Fibroblast of skin of right biceps (primary cell): ENCODE results near the gene GDPD5.

Experiments
- DNase-seq: peaks from one replicate; pipeline ENCODE4 v3.0.0-alpha.2; 2013

GDPD5 gene

DNA sequence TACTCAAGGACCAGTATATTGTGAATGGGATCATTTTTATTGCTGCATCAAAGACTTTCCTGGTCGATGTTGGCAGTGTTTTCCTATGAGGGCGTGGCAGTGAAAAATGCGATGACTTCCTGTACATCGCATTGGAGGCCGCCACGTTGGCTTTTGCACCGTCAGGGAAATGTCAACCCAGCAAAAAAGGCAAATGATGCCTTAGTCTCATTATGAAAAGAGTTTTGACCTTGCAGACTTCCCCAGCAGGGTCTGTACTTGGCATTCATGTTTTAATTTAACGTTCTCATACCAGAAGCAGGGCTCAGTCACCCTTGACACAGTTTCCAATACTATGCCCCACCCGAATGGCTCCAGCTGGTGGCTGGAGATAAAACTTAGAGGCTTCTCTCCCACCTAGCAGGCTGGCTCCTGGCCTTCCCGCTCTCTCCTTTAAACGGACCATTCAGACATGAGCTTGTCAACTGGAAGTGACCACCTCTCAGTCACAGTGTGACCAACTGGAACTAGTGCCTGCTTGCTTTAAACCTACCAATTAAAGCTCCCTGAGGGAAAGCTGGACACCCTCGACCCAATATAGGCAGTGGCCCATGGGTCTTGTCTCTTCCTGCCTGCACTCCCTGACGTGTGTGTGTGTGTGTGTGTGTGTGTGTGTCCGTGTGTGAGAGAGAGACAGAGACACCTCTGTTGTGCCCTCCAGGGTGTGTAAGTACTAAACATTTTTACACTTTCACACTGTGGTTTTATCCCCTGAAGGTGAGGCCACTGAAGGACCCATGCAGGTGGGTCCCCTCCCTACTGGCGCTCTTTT, 8.7 kb upstream of the GDPD5 start:
- no peak for DNase-seq

DNA sequence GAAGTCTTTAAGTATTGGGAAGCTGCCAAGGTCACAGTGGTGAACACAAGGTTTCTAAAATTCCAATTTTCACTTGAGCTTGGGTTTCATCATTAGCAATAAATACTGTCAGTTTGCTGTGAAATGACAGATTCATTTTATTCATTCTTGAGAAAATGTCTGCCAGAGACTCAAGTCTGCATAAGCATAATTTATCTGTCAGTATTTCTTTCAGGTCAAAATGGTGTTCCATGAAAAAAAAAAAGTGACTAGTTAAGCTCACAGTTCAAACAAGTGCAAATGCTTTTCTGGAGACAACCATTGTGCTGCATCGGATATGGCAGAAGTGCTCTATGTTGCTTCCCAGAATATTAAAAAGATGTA, 8.1 kb upstream of the GDPD5 start:
- DNase-seq: no peak

DNA sequence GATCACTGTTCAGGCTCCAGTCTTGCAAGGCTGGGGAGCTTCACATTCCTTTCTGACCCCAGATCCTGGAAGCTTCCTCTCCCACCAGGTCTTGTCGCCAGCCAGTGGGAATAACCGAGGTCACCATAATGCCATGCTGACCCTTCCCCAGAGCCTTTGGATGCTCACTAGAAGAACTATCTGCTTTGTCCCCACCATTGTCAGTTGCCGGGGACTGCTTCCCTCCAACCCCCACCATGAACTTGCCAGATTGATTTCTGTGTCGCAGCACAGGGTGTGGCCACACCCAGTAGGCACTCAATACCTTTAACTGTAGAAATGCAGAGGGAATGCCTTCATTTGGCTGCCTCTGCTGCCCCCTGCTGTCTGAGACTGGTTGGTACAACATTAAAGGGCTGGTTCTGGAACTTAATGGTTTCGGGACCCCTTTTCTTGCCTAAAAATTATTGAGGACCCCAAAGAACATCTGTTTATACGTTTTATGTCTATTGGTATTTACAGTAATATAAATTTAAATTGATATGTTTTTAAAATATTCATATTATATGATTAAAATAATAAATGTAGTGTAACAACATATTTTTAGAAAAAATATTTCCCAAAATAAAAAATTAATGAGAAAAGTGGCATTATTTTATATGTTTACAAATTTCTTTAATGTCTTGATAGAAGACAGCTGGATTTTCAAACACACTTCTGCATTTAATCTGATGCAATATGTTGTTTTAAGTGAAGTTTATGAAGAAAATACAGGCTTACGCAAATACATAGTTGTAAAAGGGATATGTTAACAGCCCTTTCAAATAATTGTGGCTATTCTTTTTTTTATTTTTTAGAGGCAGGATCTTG, 6.7 kb upstream of the GDPD5 start:
- peak; percentile 61 for DNase-seq

DNA sequence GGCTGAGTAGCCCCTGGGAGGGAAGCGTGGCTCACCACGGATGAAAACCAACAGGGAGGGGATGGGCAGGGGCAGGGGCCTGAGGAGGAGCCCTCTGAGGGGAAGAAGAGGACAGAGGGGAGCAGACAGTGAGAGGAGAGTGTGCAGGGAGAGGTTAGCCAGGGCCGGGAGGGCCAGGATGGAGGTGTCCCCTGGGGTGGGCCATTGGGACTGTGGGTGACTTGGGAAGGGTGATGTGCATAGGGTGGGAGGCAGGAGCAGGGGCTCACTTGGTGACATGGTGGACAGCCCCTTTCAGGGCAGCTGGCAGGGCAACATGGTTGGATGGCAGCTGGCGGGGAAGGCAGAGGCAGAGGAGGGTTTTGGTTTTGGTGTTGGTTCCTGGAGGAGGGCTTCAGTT, 5.6 kb upstream of the GDPD5 start:
- DNase-seq: no peak

DNA sequence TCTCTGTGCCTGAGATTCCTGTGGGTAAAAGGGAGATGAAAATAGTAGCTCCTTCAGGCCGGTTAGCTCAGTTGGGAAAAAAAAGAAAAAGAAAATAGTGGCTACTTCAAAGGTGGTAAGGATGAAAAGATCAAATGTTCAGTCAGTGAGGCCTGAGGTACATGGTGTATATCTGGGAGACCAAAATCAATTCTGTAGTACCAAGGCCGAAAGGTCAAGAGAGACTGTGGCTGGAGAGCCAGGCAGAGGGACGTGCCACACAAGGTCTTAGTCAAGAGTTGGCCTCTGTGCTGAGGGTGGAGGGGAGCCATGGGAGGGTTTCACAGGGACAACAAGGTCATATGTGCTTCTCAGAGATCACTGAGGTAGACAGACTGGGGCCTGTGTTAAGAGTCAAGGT, 4.8 kb upstream of the GDPD5 start:
- DNase-seq: no peak

DNA sequence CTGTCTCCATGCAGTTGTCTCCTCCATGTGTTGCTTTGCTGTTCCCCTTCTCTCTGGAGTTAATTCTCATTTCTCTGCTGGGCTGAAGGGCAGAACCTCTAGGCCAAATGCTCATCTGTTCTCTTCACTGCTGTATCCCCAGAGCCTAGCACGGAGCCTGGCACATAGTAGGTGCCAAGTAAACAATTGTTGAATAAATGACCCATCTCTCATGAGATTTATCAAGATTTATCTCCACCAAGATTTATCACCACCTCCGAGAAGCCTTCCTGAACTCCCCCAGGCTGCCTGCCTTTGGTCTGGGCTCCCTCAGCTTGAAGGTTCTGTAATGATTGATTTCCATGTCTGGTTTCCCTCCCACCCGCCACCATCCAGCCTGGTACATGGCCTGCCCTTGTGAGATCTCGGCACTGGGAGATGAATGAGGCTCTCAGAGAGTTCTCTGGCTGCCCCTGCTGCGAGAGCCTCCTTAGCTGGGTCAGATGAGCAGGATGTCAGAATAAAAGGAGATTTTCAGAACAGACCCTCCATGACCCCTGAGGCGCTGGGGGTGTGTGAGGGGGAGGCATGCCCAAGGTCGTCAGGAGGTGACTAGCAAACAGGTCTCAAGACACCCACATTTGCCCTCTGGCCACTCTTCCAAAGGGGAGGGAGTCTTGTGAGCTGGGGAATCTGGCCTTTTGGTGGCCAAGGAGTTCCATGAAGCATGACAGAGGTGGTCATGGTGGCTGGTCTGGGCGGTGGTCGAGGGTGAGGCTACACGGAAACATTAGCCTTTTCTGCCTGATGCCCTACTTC, 2.4 kb upstream of the GDPD5 start:
- no peak for DNase-seq

DNA sequence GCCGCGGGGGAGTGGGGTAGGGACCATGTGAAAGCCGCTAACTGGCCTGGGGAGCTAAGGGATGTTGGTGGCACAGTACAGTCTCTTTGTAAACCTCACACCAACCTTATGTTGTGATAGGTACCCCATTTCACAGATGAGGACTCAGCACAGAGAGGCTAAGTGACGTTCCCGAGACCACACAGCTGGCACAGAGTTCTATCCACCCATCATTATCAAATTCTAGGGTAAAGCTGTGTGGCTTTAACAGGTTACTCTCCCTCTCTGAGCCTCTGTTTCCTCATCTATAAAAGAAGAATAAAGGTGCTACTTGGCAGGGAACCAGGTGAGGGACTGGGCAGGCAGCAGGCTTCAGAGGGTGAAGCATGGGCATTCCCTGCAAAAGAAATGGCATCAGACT, 1.4 kb upstream of the GDPD5 start:
- DNase-seq: no peak

DNA sequence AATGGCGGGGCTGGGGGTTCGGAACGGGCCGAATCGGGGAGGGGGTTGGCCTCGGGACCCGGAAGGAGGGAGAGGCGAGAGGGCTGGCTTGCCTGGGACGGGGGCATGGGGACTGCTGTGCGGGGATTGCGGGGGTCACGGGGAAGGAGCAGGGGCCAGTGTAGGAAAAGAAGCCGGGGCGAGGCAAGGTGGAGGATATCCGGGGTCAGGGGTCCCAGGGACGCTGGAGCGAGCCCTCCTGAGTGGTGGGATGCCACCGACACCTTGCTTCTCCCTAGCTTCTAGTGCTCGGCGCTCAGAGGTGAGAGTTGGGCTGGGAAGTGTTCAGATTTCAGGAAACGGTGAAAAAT, 426 bp upstream of the GDPD5 start:
- no peak for DNase-seq

DNA sequence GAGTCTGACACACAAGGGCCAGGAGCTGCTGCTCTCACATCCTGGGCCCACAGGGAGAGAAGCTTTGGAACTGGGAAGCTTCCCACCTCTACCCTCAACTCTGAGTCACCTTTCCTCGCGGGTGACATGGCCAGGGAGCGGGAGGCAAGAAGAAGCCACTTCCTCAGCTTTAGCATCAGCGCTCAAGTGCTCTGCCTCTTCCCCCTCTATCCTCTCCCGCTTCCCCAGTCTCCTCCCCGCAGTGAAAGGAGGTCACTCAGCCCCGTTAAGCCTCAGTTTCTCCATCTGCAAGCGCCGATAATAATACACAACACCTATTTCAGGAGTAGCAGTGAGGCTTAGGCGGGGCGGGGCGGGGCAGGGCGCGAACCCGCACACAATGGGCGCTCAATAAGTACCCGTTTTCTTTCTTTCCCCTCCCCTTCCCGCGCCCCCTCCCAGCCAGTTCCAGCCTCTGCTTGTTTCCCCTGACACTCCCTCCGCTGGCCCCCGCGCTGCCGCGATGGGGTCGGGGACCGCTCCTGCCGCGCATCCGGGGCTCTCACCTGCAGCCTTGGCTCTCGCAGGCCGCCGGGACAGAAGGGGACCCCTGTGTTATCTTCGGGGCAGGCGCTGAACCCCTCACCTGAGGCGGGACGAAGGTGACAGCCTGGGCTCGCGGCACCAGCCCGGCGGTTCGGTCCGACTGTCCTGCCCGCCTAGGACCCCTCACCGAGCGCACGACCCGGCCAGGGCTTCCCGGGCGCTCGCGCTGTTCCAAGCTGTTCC, 892 bp downstream of the GDPD5 start:
- DNase-seq: peak; percentile 64

DNA sequence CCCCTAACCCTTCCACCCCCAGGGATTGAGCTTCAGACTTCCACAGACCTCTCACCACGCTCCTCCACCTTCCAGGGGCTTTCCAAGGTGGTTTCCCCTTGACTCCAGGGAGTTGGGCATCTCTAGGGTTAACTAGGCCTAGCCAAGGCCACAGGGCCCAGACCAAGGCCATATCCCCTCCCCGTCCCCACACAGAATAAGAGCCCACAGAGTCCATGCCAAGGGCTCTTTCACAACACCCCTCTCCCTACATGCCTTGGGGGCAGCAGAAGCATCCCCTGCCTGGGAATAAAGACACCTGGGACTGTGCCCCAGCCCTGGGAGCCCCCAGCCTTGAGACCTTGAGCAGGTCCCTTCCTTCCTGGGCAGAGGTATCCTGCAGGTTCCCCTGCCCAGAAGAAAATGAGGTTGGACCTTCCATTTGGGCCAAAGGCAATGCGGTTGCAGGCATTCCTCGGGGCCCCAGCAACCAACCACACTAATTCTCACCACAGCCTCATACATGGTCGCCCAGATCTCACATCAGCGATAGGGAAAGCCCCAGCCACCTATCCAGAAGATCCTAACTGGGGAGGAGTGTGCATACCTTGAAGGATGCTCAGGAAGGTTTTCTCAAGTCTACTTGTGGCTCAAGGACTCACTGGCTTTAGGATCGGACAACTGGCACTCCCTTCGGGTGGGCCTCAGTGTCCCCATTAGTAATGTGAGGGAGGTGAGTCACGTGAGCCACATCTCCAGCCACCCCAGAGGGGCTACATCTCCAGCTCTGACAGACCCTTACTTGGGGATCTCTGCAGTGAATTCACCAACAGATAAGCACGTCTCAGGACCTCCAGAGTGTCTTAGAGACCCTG, 1.7 kb downstream of the GDPD5 start:
- no peak for DNase-seq

DNA sequence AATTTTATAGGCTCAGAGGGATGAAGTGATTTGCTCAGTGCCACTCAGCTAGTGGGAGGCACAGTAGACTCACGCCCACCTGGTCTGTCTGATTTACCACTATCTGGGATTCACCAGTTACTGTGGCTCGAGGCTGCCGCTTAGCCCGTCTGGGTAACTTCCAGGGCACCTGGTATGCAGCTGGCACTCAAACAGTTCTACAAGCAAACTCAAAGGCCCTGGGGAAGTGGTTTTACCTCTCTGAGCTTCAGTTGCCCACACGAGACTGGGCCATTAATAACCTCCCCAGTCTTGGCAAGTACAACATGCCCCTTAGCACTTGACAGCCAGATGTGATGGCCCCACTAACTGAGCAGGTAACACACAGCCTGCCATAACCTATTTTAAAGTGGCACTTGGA, 2.6 kb downstream of the GDPD5 start:
- no peak for DNase-seq

DNA sequence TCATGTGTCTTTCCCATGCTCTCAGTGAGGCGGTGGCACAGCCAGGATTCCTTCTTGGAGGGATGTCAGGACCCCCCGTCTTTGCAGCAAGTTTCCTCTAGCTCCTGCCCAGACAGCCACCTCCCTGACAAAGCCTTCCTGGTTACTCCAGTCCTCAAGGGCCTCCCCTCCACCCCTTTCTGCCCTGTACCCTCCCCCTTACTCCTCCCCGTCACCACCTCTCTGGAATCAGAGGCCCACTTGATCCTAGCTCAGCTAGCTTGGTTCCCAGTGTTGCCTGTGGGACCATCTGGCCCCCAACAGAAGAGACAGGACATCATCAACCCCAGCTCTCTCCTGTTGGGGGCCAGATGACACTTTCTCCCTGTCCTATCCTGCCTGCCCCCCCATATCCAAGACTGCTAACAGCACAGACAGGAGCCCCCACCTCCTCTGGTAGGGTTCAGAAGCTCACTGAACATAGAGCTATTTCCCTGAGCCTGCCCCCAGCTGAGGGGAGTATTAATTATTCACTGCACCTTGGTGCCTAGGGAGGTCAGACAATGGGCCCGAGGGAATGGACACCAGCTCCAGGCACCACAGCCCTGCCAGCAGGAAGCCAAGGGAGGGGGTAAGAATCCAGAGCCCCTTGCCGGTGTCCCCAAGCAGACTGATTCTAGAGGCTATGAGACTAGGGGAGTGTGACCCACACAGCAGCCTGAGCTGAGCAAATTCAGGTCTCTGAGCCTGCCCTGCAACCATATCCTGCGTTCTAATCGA, 3.3 kb downstream of the GDPD5 start:
- no peak for DNase-seq

DNA sequence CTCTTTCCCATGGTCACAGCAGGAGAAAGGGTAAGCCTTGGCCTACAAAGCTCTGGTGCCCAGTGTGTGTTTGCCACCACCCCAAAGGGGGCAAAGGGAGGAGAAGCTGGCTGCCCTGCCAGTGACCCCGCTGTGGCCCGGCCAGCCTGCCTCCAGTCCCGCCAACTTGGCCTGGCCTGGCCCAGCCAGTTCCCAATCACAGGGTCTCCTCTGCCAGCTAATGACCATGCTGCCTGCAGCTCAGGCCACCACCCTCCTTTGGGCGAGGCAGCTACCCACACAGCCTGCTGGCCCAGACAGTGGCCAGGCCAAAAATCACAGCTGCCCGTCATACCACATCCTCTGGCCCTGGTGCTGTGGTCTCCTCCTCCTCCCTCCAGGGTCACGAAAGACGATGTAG, 5.1 kb downstream of the GDPD5 start:
- no peak for DNase-seq

DNA sequence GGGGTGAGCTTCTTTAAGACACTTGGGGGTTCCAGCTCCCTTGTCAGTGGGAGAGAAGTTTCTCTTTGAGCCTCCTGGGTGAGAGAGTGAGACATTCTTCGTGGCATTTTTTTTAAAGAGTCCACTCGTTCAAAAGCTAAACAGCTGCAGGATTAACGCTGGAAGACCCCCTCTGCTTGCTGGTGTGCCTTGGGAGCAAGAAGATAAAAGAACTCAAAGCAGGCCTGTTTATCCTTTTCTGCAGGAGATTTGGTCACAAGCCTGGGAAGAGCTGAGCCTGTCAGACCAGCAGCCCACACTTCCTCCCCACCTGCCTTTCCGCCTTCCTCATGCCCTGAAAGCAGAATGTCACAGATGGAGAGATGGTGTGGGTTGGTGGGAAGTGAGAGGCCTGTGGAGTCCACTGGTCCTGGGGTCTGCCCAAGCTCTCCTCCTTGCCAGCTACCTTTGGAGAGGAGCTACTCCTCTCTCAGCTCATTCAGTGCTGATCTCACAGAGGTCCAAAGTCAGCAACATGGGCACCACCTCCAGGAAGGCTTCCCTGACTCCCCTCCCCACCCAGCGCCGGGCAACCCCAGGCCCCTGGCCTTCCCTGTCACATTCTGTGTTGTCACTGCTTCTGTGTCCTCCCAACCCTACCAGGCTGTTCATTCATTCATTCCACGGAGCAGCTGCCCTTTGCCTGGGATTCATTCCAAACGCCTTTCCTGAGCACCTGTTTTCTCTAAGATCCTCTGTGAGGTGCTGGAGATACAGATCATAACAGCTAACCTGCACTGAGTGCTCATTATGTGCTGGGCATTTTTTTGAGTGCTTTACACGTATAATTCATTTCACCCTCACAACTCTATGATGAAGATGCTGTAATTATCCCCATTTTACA, 6.7 kb downstream of the GDPD5 start:
- no peak for DNase-seq

DNA sequence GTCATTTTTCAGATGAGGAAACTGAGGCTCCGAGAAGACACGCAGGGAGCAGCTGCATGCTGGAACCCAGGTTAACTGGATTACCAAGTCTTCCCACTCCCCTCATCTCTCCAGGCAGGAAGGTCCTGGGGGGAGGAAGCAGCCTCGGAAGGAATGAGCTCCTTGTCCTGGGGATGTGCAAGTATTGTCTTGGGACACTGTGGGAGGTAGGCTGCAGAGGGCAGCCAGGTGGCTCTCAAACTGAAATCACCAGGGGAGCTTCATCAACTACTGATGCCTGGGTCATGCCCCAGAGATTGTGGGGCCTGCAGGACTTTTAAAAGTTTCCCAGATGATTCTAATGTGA, 7.6 kb downstream of the GDPD5 start:
- DNase-seq: no peak

DNA sequence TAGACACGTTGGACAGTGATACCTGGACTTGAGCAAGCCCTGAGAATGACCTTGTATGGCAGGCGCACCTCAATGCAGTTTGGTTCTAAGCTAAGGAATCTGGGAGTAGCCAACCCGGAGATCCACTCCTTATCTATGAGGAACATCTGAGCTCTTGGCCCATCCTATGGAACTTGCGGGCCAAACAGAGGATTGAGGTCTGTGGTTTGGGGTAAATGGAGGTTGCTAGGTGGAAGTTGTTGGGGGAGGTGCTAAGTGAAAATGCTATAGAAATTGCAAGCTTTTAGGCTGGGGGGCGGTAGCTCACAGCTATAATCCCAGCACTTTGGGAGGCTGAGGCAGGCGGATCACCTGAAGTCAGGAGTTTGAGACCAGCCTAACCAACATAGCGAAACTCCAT, 8.9 kb downstream of the GDPD5 start:
- no peak for DNase-seq

DNA sequence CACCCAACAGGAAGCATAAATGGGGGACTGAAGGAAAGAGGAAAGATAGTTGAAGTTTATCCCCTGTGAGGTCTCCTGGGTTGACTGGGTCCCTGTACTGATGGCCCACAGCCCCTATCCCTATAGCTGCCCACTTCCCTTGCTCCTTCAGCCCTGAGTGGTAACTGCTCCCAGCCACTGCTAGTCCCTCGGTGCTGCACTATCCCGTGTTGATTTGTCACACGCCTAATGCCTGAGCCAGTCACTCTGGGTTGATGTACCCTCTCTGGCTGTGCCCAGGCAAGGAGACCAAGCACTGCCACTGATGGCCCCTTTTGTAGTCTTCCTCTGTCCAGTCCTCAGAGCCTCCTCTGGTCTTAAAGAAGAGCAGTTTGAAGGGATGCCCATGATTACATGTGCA, 9.6 kb downstream of the GDPD5 start:
- no peak for DNase-seq

DNA sequence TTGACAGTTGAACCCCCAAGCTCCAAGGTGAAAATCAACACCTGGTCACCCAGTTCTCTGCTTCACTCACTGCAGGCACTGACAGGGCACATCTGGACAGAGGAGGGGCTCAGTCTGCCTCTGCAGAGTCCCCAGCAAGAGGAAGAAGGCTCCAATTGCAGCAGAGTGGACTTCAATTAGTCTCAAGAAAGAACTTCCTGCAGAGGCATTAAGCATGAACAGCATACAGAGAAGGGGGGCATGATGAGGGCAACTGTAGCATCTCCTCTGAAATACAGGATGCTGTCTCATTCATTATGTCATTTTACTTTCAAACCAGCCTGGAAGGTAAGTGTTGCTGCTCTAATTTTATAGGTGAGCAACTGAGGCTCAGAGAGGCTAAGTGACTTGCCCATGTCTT, 11.1 kb downstream of the GDPD5 start:
- DNase-seq: no peak

DNA sequence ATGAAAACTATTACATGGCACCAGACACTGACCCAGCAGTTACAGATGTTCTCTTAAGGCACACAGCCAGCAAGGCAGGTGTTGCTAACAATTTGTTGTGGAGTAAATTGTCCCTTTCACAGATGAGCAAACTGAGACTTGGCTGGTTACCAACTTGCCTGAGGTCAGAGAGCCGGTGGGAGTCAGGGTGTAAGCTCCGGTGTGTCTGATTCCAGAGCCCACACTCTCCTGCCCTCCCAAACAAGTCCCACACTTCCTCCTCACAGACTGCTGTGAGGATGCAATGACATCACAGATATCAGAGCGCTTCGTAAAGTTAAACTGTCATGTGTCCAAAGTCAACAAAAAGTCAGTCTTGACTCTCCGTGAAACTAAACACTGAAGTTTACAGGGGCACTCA, 12.5 kb downstream of the GDPD5 start:
- DNase-seq: no peak

DNA sequence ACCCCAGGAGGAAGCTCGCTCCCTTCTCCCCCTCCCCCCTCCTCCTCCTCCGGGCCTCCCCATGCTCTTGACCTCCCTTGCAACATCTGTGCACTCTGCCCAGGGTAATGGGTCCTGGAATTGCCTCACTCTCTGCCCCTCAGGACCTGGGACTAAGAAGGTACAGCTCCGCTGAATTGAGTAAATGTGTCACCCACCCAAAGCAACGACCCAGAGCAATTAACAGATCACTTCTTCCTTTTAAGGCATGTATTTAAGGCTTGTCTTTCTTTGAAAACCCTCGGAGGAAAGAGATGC, 15.1 kb downstream of the GDPD5 start:
- DNase-seq: no peak
